HEK293 (cell line): ENCODE data around the gene POMT2.

Source experiments
- CTCF ChIA-PET: fragments of 350-600 bp; formaldehyde crosslinking; extraction: SDS; loops from one replicate; lab custom pipeline; 2021; ENCODE audit warnings: antibody characterized with exemption; lab: Yijun Ruan, JAX
- POLR2A ChIA-PET: fragments of 300-600 bp; formaldehyde crosslinking; extraction: SDS; loops from one replicate; lab custom pipeline; 2020; ENCODE audit warnings: antibody characterized with exemption, inconsistent platforms; lab: Yijun Ruan, JAX
- H3K27ac ChIP-seq: fragments of 200-500 bp; sonication (Bioruptor generic); 2 replicates; pipeline ENCODE4 v1.5.1; 2014; ENCODE audit warnings: low read depth, low read length, control low read depth, inconsistent platforms; ENCODE audit errors: extremely low read depth
- H3K36me3 ChIP-seq, 2 experiments: fragments of 200-500 bp in 1 of 2; sonication (Bioruptor generic) in 1 of 2; 1 replicate in 1 of 2; 2 replicates in 1 of 2; pipeline ENCODE4 v1.5.1; 2014 to 2017; ENCODE audit warnings: inconsistent platforms in 2 of 2, low read length in 2 of 2; ENCODE audit not compliant: control insufficient read depth in 2 of 2, insufficient read depth in 1 of 2
- H3K4me1 ChIP-seq: fragments of 200-500 bp; sonication (Bioruptor generic); 2 replicates; pipeline ENCODE4 v1.5.1; 2014; ENCODE audit warnings: mild to moderate bottlenecking, low read length, inconsistent platforms; ENCODE audit not compliant: control insufficient read depth, insufficient read depth
- H3K4me3 ChIP-seq: 2 replicates; pipeline ENCODE4 v1.5.1; 2011; ENCODE audit warnings: low read depth, mild to moderate bottlenecking, control low read depth, low read length, moderate library complexity
- H3K9me3 ChIP-seq: fragments of 200-500 bp; sonication (Bioruptor generic); 2 replicates; pipeline ENCODE4 v1.5.1; 2014; ENCODE audit warnings: low read depth, low read length, inconsistent platforms; ENCODE audit not compliant: control insufficient read depth, insufficient read depth
- EGR2 ChIP-seq: fragments of 450-650 bp; formaldehyde crosslinking; IDR thresholded peaks from 2 replicates; pipeline ENCODE4 v1.5.1; 2016; ENCODE audit warnings: low read depth, missing biosample characterization, missing genetic modification characterization
- GLI4 ChIP-seq: fragments of 450-650 bp; formaldehyde crosslinking; IDR thresholded peaks from 2 replicates; pipeline ENCODE4 v1.5.1; 2016; ENCODE audit warnings: missing biosample characterization, missing genetic modification characterization
- KLF16 ChIP-seq: fragments of 450-650 bp; formaldehyde crosslinking; IDR thresholded peaks from 2 replicates; pipeline ENCODE4 v1.5.1; 2017; ENCODE audit warnings: missing biosample characterization, missing genetic modification characterization
- KLF9 ChIP-seq: fragments of 450-650 bp; formaldehyde crosslinking; IDR thresholded peaks from 2 replicates; pipeline ENCODE4 v1.5.1; 2016; ENCODE audit warnings: missing biosample characterization, missing genetic modification characterization, low read depth
- RBAK ChIP-seq: fragments of 450-650 bp; formaldehyde crosslinking; IDR thresholded peaks from 2 replicates; pipeline ENCODE4 v1.5.1; 2016; ENCODE audit warnings: missing biosample characterization, missing genetic modification characterization
- TRIM28 ChIP-seq: IDR thresholded peaks from 2 replicates; pipeline ENCODE4 v1.6.1; 2011; ENCODE audit warnings: low read length, control low read depth, borderline replicate concordance
- YY2 ChIP-seq: fragments of 450-650 bp; formaldehyde crosslinking; IDR thresholded peaks from 2 replicates; pipeline ENCODE4 v1.5.1; 2016; ENCODE audit warnings: missing biosample characterization, missing genetic modification characterization
- ZBTB17 ChIP-seq: fragments of 450-650 bp; formaldehyde crosslinking; IDR thresholded peaks from 2 replicates; pipeline ENCODE4 v1.5.1; 2016; ENCODE audit warnings: missing biosample characterization, missing genetic modification characterization
- ZBTB20 ChIP-seq: fragments of 450-650 bp; formaldehyde crosslinking; IDR thresholded peaks from 2 replicates; pipeline ENCODE4 v1.5.1; 2016; ENCODE audit warnings: missing biosample characterization, missing genetic modification characterization
- ZBTB8A ChIP-seq: fragments of 450-650 bp; formaldehyde crosslinking; IDR thresholded peaks from 2 replicates; pipeline ENCODE4 v1.5.1; 2016; ENCODE audit warnings: missing biosample characterization, missing genetic modification characterization
- ZEB2 ChIP-seq: fragments of 450-650 bp; formaldehyde crosslinking; IDR thresholded peaks from 2 replicates; pipeline ENCODE4 v1.5.1; 2016; ENCODE audit warnings: missing biosample characterization, missing genetic modification characterization
- ZFHX2 ChIP-seq: fragments of 450-650 bp; formaldehyde crosslinking; conservative IDR thresholded peaks from 2 replicates; pipeline ENCODE4 v1.5.1; 2016; ENCODE audit warnings: missing biosample characterization, missing genetic modification characterization
- ZFP41 ChIP-seq: fragments of 450-650 bp; formaldehyde crosslinking; IDR thresholded peaks from 2 replicates; pipeline ENCODE4 v1.5.1; 2016; ENCODE audit warnings: missing biosample characterization, missing genetic modification characterization, borderline replicate concordance
- ZIC2 ChIP-seq: fragments of 450-650 bp; formaldehyde crosslinking; IDR thresholded peaks from 2 replicates; pipeline ENCODE4 v1.5.1; 2016; ENCODE audit warnings: missing biosample characterization, missing genetic modification characterization
- ZNF112 ChIP-seq: fragments of 450-650 bp; formaldehyde crosslinking; IDR thresholded peaks from 2 replicates; pipeline ENCODE4 v1.5.0; 2017; ENCODE audit warnings: missing biosample characterization, missing genetic modification characterization
- ZNF2 ChIP-seq: fragments of 450-650 bp; formaldehyde crosslinking; IDR thresholded peaks from 2 replicates; pipeline ENCODE4 v1.5.1; 2016; ENCODE audit warnings: missing biosample characterization, missing genetic modification characterization
- ZNF202 ChIP-seq: fragments of 450-650 bp; formaldehyde crosslinking; IDR thresholded peaks from 2 replicates; pipeline ENCODE4 v1.5.1; 2016; ENCODE audit warnings: missing biosample characterization, missing genetic modification characterization, borderline replicate concordance
- ZNF266 ChIP-seq: fragments of 450-650 bp; formaldehyde crosslinking; IDR thresholded peaks from 2 replicates; pipeline ENCODE4 v1.5.1; 2016; ENCODE audit warnings: missing biosample characterization, missing genetic modification characterization, low read depth
- ZNF426 ChIP-seq: fragments of 450-650 bp; formaldehyde crosslinking; IDR thresholded peaks from 2 replicates; pipeline ENCODE4 v1.5.1; 2017; ENCODE audit warnings: missing biosample characterization, missing genetic modification characterization, mild to moderate bottlenecking, inconsistent platforms, moderate library complexity
- ZNF501 ChIP-seq: fragments of 450-650 bp; formaldehyde crosslinking; IDR thresholded peaks from 2 replicates; pipeline ENCODE4 v1.5.1; 2016; ENCODE audit warnings: missing biosample characterization, missing genetic modification characterization
- ZNF571 ChIP-seq: fragments of 450-650 bp; formaldehyde crosslinking; IDR thresholded peaks from 2 replicates; pipeline ENCODE4 v1.5.0; 2017; ENCODE audit warnings: missing biosample characterization, missing genetic modification characterization
- ZNF585B ChIP-seq: fragments of 450-650 bp; formaldehyde crosslinking; IDR thresholded peaks from 2 replicates; pipeline ENCODE4 v1.5.1; 2016; ENCODE audit warnings: missing biosample characterization, missing genetic modification characterization
- ZNF626 ChIP-seq: fragments of 450-650 bp; sonication (Bioruptor Pico); formaldehyde crosslinking; IDR thresholded peaks from 2 replicates; pipeline ENCODE4 v1.5.1; 2018; ENCODE audit warnings: missing biosample characterization, missing genetic modification characterization, inconsistent platforms
- ZNF664 ChIP-seq: fragments of 450-650 bp; formaldehyde crosslinking; IDR thresholded peaks from 2 replicates; pipeline ENCODE4 v1.5.1; 2016; ENCODE audit warnings: missing biosample characterization, missing genetic modification characterization
- TF ChIP-seq, protein P1 (sequence below): fragments of 450-650 bp; formaldehyde crosslinking; IDR thresholded peaks from 2 replicates; pipeline ENCODE4 v1.5.1; 2016; ENCODE audit warnings: missing biosample characterization, missing genetic modification characterization, borderline replicate concordance
- TF ChIP-seq, protein P2 (sequence below): fragments of 450-650 bp; formaldehyde crosslinking; IDR thresholded peaks from 2 replicates; pipeline ENCODE4 v1.5.1; 2016; ENCODE audit warnings: missing biosample characterization, missing genetic modification characterization
- TF ChIP-seq, protein P3 (sequence below): fragments of 450-650 bp; IDR thresholded peaks from 2 replicates; pipeline ENCODE4 v1.5.1; 2018; ENCODE audit warnings: missing biosample characterization, missing genetic modification characterization
- TF ChIP-seq, protein P4 (sequence below): fragments of 450-650 bp; formaldehyde crosslinking; IDR thresholded peaks from 2 replicates; pipeline ENCODE4 v1.5.1; 2016; ENCODE audit warnings: missing biosample characterization, missing genetic modification characterization, low read depth

The POMT2 gene, protein sequence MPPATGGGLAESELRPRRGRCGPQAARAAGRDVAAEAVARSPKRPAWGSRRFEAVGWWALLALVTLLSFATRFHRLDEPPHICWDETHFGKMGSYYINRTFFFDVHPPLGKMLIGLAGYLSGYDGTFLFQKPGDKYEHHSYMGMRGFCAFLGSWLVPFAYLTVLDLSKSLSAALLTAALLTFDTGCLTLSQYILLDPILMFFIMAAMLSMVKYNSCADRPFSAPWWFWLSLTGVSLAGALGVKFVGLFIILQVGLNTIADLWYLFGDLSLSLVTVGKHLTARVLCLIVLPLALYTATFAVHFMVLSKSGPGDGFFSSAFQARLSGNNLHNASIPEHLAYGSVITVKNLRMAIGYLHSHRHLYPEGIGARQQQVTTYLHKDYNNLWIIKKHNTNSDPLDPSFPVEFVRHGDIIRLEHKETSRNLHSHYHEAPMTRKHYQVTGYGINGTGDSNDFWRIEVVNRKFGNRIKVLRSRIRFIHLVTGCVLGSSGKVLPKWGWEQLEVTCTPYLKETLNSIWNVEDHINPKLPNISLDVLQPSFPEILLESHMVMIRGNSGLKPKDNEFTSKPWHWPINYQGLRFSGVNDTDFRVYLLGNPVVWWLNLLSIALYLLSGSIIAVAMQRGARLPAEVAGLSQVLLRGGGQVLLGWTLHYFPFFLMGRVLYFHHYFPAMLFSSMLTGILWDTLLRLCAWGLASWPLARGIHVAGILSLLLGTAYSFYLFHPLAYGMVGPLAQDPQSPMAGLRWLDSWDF

DNA sequence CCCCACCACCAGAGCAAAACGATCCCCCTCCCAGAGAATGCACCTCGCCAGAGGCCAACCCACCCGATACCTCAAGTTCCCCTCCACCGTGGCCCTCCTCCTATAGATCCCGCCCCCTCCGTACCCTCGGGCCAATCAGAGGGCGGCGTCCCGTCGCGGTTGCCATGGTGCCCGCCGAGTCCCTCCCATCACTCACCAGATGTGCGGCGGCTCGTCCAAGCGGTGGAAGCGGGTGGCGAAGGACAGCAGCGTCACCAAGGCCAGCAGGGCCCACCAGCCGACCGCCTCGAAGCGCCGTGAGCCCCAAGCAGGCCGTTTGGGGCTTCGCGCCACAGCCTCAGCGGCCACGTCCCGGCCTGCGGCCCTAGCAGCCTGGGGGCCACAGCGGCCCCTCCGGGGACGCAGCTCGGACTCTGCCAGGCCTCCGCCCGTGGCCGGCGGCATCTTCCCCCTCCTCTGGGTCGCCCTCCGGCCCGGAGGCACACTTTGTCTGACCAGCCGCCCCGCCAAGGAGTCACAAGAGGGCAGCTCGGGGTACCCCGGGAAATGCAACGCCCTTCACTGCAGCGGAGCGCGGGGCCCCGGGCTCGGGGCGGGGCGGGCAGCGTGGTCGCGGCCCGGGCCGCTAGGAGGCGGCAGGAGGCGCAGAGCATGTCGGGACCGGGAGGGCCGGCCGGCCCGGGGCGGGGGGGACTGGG lies at the start of gene POMT2:
Gene POMT2 (minus strand): TSS at position 646 of the 698 bp plus-strand sequence. CDS start 202 bp downstream, at position 444.
- POLR2A ChIA-PET: interaction anchor here (0.6 to 2.2 kb wide), 13 partner anchors 8 to 169 kb away, joined by 3 to 26 read pairs (median 6); partner anchors contain the start of genes AHSA1, SAMD15, TMED8 and TMEM63C
- H3K27ac ChIP-seq: peak within 1 kb of the TSS; percentile 92
- CTCF ChIA-PET: interaction anchor here (0.6 to 2.3 kb wide), 8 partner anchors 13 to 398 kb away, joined by 3 to 7 read pairs (median 4); partner anchors contain the start of genes SAMD15 and TMED8
- no peaks in the 10 kb centered on the region; a peak in 1 of 3 replicates for H3K36me3 ChIP-seq
- H3K4me1 ChIP-seq: peaks cover 10% of the 10 kb centered on the region; the same call in 1 of the 2 replicates
- peak within 1 kb of the TSS; percentile 90 for H3K4me3 ChIP-seq
- no peaks in the 10 kb centered on the region for H3K9me3 ChIP-seq
- TF ChIP-seq ZNF501 (tag by site-specific recombination): peak; percentile 67
- no peak for TF ChIP-seq ZNF202 (tag by site-specific recombination)
- TF ChIP-seq, protein P1, sequence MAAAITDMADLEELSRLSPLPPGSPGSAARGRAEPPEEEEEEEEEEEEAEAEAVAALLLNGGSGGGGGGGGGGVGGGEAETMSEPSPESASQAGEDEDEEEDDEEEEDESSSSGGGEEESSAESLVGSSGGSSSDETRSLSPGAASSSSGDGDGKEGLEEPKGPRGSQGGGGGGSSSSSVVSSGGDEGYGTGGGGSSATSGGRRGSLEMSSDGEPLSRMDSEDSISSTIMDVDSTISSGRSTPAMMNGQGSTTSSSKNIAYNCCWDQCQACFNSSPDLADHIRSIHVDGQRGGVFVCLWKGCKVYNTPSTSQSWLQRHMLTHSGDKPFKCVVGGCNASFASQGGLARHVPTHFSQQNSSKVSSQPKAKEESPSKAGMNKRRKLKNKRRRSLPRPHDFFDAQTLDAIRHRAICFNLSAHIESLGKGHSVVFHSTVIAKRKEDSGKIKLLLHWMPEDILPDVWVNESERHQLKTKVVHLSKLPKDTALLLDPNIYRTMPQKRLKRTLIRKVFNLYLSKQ (tag by site-specific recombination): no peak
- no peak for TF ChIP-seq ZBTB8A (tag by site-specific recombination)
- no peak for TF ChIP-seq ZNF585B (tag by site-specific recombination)
- 0 out of 2 replicates have a peak, but pooled peaks have one; percentile 19 for TF ChIP-seq YY2 (tag by site-specific recombination)
- TF ChIP-seq, protein P2, sequence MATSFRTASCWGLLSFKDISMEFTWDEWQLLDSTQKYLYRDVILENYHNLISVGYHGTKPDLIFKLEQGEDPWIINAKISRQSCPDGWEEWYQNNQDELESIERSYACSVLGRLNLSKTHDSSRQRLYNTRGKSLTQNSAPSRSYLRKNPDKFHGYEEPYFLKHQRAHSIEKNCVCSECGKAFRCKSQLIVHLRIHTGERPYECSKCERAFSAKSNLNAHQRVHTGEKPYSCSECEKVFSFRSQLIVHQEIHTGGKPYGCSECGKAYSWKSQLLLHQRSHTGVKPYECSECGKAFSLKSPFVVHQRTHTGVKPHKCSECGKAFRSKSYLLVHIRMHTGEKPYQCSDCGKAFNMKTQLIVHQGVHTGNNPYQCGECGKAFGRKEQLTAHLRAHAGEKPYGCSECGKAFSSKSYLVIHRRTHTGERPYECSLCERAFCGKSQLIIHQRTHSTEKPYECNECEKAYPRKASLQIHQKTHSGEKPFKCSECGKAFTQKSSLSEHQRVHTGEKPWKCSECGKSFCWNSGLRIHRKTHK (tag by site-specific recombination): no peak
- TF ChIP-seq GLI4 (tag by site-specific recombination): no peak
- no peak for TF ChIP-seq ZFHX2
- TF ChIP-seq ZNF112 (tag by site-specific recombination): no peak
- TF ChIP-seq ZBTB20: peak; percentile 97
- no peak for TF ChIP-seq ZNF664
- no peak for TF ChIP-seq EGR2 (tag by site-specific recombination)
- TF ChIP-seq KLF16 (tag by site-specific recombination): no peak; the same call in 1 of the 2 replicates
- TF ChIP-seq KLF9 (tag by site-specific recombination): no peak; the same call in 1 of the 2 replicates
- TF ChIP-seq ZFP41: no peak
- TF ChIP-seq ZBTB17 (tag by site-specific recombination): no peak
- TF ChIP-seq ZNF2: no peak
- TF ChIP-seq ZIC2 (tag by site-specific recombination): 0 out of 2 replicates have a peak, but pooled peaks have one; percentile 10
- no peak for TF ChIP-seq ZNF266 (tag by site-specific recombination)
- no peak for TF ChIP-seq ZNF426 (tag by site-specific recombination)
- no peak for TF ChIP-seq ZNF571 (tag by site-specific recombination)
- no peak for TF ChIP-seq TRIM28
- TF ChIP-seq ZNF626 (tag by site-specific recombination): no peak
- TF ChIP-seq, protein P3, sequence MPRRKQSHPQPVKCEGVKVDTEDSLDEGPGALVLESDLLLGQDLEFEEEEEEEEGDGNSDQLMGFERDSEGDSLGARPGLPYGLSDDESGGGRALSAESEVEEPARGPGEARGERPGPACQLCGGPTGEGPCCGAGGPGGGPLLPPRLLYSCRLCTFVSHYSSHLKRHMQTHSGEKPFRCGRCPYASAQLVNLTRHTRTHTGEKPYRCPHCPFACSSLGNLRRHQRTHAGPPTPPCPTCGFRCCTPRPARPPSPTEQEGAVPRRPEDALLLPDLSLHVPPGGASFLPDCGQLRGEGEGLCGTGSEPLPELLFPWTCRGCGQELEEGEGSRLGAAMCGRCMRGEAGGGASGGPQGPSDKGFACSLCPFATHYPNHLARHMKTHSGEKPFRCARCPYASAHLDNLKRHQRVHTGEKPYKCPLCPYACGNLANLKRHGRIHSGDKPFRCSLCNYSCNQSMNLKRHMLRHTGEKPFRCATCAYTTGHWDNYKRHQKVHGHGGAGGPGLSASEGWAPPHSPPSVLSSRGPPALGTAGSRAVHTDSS (tag by site-specific recombination): no peak
- TF ChIP-seq ZEB2 (tag by site-specific recombination): no peak
- TF ChIP-seq, protein P4, sequence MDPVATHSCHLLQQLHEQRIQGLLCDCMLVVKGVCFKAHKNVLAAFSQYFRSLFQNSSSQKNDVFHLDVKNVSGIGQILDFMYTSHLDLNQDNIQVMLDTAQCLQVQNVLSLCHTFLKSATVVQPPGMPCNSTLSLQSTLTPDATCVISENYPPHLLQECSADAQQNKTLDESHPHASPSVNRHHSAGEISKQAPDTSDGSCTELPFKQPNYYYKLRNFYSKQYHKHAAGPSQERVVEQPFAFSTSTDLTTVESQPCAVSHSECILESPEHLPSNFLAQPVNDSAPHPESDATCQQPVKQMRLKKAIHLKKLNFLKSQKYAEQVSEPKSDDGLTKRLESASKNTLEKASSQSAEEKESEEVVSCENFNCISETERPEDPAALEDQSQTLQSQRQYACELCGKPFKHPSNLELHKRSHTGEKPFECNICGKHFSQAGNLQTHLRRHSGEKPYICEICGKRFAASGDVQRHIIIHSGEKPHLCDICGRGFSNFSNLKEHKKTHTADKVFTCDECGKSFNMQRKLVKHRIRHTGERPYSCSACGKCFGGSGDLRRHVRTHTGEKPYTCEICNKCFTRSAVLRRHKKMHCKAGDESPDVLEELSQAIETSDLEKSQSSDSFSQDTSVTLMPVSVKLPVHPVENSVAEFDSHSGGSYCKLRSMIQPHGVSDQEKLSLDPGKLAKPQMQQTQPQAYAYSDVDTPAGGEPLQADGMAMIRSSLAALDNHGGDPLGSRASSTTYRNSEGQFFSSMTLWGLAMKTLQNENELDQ (tag by site-specific recombination): no peak
- TF ChIP-seq RBAK: no peak
